Transverse colon (tissue), 3 donors: ENCODE results near the gene CORO1A.

ENCODE experiments used
- POLR2A ChIP-seq: fragments of 450-650 bp; IDR thresholded peaks from one replicate; pipeline ENCODE4 v1.6.1; 2016; ENCODE audit warnings: antibody characterized with exemption, mild to moderate bottlenecking, moderate library complexity
- TF ChIP-seq, protein P1 (sequence below), 5 experiments: fragments of 200-600 bp in 3 of 5; fragments of 450-650 bp in 2 of 5; sonication (generic) in 3 of 5; IDR thresholded peaks; 1 replicate in 2 of 5; 2 replicates in 3 of 5; pipeline ENCODE4 v1.5.1; 2016 to 2017; ENCODE audit warnings: antibody characterized with exemption in 5 of 5, inconsistent platforms in 3 of 5, mild to moderate bottlenecking in 2 of 5, moderate library complexity in 1 of 5

DNA sequence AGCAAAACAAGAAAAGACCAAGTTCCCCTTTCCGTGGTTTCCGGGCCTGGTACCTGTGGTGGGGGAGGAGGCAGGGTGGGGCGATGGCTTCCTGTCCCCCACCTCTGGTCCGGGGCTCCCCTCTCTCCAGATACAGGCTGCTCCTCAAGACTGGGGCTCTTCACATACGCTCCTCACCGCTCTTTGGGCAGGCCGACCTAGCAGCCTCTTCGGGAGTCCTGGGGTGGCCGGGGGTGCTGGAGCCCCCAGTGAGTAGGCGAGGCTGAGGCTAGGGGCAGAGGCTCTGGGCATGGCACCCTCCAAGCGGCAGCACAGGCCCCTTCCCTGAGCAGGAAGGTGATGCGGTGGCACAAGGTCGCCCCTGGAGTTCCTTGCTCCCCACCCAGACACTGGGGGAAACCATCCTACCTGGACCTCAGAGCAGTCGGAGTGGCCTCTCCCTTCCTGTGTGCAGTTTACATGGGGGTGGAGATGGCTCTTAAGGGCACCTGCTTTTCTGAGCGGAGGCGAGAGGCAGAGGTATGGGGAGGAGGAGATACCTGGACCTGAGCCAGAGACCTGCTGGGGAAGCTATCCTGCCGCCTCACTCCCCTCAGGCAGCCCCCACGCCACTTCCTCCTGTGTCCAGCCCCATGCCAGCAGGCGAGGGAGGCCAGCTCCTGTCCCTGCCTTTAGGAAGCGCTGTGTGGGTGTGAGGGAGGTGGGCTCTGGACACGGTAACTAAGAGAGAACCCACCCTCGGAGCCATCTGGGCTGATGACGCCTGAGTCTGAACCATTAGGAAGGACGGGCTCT lies 891 bp downstream of the CORO1A start:
- TF ChIP-seq, protein P1, sequence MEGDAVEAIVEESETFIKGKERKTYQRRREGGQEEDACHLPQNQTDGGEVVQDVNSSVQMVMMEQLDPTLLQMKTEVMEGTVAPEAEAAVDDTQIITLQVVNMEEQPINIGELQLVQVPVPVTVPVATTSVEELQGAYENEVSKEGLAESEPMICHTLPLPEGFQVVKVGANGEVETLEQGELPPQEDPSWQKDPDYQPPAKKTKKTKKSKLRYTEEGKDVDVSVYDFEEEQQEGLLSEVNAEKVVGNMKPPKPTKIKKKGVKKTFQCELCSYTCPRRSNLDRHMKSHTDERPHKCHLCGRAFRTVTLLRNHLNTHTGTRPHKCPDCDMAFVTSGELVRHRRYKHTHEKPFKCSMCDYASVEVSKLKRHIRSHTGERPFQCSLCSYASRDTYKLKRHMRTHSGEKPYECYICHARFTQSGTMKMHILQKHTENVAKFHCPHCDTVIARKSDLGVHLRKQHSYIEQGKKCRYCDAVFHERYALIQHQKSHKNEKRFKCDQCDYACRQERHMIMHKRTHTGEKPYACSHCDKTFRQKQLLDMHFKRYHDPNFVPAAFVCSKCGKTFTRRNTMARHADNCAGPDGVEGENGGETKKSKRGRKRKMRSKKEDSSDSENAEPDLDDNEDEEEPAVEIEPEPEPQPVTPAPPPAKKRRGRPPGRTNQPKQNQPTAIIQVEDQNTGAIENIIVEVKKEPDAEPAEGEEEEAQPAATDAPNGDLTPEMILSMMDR (IDR thresholded peaks at IDR 0.05) = no peak
- no peak for TF ChIP-seq POLR2A
